GM19025 (cell line): Measurements from ENCODE around the gene TMEM8B.

Source experiments
- ATAC-seq: cut with Tn5 transposase; IDR thresholded peaks from one replicate; pipeline ENCODE4 v1.9.1; 2021; ENCODE audit warnings: mild to moderate bottlenecking, low read depth, moderate library complexity; ENCODE audit not compliant: unreplicated experiment

The TMEM8B gene

GRCh38 chr9:35829084-35829763, at the start of gene TMEM8B:
Gene TMEM8B (plus strand): TSS chr9:35829228. CDS start chr9:35829448, 220 bp downstream.
- peak; percentile 78 for ATAC-seq

- no peak for ATAC-seq
These were observed 48.0 kb upstream of the TMEM8B start for GRCh38 chr9:35781066-35781465.

DNA sequence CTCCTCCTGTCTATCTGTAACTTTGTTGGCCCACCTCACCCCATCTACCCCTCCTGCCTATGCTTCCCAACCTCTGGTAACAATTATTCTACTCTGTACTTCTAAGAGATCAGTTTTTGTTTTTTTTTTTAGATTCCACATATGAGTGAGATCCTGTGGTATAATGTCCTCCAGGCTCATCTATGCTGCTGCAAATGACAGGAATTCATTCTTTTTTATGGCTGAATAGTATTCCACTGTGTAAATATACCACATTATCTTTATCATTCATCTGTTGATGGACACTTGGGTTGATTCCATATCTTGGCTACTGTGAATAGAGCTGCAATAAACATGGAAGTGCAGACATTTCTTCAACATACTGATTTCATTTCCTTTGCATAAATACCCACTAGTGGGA, 45.6 kb upstream of the TMEM8B start:
- no peak for ATAC-seq

GRCh38 chr9:35789541-35789940, 39.5 kb upstream of the TMEM8B start:
- ATAC-seq, result no peak

- ATAC-seq, result no peak
These were observed 39.0 kb upstream of the TMEM8B start for GRCh38 chr9:35790025-35790384.

DNA sequence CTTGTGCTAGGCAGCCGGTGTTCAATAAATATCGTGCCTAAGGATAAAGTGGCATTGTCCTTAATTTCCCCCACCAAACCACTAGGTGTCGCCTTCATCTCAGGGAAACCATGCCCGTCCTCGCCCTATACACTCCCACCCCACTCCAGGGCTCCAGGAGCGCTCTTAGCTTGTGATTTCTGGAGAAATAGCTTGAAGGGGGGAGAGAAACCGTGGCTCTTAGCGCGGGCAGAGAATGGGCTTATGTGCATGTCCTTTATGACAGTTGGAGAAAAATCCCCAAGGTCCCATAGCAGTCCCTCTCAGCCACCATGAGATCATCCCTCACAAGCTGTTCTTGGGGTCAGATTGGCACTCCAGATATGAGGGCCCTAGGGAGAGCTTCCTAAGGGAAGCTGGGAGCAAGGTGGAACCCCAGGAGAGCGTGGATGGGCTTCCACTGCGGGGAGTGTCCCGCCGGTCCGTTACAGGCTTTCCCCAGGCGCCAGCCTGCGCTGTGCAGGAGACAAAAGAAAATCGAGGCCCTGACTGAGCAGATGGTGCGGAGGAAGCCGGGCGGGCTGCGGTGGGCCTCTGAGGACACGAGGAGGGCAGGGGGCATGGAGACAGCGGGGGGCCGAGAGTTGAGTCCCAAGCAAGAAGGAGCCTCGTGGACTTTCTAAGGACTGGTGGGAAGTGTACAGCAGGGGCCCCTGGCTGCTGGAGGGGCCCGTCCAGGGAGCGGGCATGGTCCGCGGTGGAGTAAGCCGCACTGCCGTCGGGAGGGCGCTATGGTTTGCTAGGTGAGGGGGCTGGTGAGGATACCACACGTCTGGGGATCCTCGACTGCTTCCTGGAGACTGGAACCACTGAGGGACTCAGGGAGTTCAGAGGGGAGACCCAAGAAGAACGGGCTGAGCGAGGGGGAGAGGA, 38.4 kb upstream of the TMEM8B start:
- no peak for ATAC-seq

GRCh38 chr9:35791297-35791921, 37.6 kb upstream of the TMEM8B start, which contains the start of gene NPR2:
Gene NPR2 (plus strand): TSS chr9:35791591. CDS start chr9:35792409, 818 bp downstream.
- no peak for ATAC-seq

DNA sequence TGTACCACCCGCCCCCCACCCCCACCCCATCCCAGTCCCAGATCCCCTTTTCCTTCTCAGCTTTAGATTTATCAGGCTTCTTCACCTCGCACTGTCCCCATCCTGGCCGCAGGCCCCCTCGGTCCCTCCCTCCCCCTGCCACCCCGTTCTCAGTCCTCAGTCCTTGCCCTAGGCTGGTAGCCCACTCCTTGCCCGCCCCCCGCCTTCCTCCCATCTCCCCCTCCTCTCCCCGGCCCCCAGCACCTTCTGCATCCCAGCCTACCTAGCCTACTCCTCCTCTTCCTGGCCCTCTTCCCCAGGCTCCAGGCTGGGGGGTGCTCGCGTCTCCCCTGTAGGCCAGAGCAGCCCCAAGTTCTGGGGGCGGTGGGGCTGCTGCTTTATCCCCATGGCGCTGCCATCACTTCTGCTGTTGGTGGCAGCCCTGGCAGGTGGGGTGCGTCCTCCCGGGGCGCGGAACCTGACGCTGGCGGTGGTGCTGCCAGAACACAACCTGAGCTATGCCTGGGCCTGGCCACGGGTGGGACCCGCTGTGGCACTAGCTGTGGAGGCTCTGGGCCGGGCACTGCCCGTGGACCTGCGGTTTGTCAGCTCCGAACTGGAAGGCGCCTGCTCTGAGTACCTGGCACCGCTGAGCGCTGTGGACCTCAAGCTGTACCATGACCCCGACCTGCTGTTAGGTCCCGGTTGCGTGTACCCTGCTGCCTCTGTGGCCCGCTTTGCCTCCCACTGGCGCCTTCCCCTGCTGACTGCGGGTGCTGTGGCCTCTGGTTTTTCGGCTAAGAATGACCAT, 36.8 kb upstream of the TMEM8B start:
- no peak for ATAC-seq

GRCh38 chr9:35792826-35793225, 36.2 kb upstream of the TMEM8B start:
- no peak for ATAC-seq

- ATAC-seq, result no peak
These were observed 35.6 kb upstream of the TMEM8B start for GRCh38 chr9:35793461-35793860.

DNA sequence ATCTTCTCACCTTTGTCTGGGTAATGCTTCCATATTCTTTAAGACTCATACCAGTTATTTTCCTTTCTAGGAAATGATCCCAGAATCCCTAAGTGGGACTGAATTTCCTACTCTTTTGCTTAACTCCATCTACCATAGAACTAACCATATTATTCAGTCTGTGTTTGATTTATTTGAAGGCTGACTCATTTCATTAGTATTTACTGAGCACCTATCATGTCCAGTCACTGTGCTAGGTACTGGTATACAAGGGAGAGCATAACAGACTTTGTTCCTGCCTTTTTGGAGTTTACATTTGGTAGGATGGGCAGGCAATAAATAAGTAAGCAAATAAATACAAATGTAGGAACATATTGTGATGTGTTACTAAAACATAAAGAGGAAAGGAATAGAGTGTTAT, 33.3 kb upstream of the TMEM8B start:
- no peak for ATAC-seq

GRCh38 chr9:35797311-35798109, 31.5 kb upstream of the TMEM8B start:
- no peak for ATAC-seq

DNA sequence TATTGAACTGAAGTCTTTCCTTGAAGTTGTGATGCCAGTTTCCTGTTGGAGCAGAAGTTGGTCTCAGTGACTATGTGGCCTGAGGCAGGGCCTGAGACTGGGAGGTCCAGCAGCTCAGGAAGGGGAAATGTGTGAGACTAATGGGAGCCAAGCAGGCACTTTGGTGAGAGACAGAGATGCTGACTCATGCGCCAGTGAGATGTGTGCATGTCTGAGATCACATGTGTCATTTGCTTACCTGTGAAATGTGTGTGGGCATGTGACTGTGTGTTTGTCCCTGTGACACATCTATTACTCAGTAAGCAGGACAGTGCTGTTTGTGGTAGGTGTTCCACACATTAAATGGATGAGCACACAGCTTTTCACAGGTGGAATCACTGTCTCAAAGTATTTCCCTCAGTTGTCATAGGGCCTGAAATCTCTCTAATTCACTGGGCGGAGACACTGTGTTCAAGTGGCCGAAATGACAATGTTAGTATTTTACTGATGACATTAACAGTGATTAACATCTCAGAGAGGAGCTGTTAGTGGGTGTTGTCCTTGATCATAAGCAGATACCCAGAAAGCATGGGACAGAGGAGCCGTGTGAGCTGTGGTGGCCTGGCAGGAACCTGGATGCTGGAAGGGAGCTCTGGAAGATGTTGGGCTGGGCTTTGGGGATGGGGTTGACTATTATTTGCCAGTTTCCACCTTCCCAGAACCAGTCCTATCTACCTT, 30.2 kb upstream of the TMEM8B start:
- ATAC-seq, result no peak

- no peak for ATAC-seq
These were observed 28.5 kb upstream of the TMEM8B start for GRCh38 chr9:35800530-35800929.

DNA sequence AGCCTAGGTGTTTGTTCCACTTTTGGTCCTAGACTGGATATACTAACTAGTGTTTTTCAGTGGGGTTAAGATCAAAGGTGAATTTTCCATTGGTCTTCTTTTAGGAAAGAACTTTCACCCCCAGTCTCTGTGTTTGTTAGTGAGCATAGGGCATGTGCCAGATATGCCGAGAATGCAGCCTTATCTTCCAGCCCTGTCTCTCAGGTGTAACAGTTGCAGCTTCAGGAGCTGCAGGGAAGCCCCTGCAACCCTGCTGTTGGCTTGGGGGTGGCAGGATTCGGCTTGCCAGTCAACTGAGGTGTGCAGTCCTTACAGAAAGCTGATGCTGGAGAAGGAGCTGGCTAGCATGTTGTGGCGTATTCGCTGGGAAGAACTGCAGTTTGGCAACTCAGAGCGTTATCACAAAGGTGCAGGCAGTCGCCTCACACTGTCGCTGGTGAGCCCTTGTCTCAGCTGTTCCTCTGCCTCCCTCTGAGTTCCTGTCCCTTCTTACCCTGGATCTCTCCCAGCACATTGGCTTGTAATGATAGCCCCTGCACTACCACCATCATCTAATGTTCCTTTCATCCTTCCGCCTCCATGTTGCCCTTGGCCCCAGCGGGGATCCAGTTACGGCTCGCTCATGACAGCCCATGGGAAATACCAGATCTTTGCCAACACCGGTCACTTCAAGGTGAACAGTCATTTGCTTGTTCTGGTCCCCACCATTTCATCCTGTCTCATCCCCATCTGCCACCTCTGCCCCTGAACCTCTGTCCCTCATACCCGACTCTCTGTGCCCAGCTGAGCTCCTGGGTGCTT, 27.5 kb upstream of the TMEM8B start:
- no peak for ATAC-seq

DNA sequence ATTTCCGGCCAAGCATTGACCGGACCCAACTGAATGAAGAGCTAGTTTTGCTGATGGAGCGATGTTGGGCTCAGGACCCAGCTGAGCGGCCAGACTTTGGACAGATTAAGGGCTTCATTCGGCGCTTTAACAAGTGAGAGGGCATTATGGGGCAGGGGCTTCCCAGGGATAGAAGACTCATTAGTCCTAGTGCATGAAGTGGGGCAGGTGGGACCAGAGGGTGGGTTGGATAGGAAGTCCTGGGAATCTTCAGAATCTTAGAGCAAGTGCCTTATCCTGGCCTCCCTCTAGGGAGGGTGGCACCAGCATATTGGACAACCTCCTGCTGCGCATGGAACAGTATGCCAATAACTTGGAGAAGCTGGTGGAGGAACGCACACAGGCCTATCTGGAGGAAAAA, 22.9 kb upstream of the TMEM8B start:
- no peak for ATAC-seq

DNA sequence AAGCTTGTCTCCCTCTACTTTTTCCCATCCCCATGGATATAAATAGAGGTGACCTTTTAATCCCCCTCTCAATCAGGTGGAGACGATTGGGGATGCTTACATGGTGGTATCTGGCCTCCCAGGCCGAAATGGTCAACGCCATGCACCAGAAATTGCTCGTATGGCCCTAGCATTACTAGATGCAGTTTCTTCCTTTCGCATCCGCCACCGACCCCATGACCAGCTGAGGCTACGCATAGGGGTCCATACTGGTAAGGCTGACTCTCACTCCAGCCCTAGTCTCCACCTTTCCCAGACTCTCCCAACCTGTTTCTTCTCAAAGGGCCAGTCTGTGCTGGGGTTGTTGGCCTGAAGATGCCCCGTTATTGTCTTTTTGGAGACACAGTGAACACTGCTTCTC, 20.6 kb upstream of the TMEM8B start:
- no peak for ATAC-seq

- ATAC-seq, result no peak
These were observed 18.9 kb upstream of the TMEM8B start for GRCh38 chr9:35810122-35810521.
